MM.1S (cell line): ENCODE results near the gene C17orf113.

Experiments
- EZH2 ChIP-seq: fragments of 300-600 bp; sonication (generic); optimal IDR thresholded peaks from 2 replicates; pipeline ENCODE3; 2017; ENCODE audit warnings: low read depth, mild to moderate bottlenecking, antibody characterized with exemption, low read length, mixed read lengths
- TF ChIP-seq, protein P1 (sequence below): fragments of 300-600 bp; sonication (generic); IDR thresholded peaks from 2 replicates; pipeline ENCODE4 v1.5.1; 2016; ENCODE audit warnings: antibody characterized with exemption, low read length, mixed read lengths

DNA sequence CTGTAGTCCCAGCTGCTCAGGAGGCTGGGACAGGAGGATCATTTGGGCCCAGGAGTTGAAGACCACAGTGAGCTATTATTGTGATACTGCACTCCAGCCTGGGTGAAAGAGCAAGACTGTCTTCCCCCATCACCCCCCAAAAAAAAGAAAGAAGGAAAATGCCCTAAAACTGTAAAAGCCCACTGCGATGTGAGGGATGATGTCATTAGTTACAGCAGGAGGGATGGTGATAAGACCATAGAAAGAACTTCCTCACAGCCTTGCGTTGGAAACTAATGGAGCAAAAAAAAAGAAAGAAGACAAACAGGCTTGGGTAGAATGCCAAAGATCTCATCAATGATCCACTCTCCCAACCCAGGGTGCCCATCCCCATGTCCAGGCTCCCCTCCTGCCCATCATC, 29.1 kb upstream of the C17orf113 start:
- TF ChIP-seq, protein P1, sequence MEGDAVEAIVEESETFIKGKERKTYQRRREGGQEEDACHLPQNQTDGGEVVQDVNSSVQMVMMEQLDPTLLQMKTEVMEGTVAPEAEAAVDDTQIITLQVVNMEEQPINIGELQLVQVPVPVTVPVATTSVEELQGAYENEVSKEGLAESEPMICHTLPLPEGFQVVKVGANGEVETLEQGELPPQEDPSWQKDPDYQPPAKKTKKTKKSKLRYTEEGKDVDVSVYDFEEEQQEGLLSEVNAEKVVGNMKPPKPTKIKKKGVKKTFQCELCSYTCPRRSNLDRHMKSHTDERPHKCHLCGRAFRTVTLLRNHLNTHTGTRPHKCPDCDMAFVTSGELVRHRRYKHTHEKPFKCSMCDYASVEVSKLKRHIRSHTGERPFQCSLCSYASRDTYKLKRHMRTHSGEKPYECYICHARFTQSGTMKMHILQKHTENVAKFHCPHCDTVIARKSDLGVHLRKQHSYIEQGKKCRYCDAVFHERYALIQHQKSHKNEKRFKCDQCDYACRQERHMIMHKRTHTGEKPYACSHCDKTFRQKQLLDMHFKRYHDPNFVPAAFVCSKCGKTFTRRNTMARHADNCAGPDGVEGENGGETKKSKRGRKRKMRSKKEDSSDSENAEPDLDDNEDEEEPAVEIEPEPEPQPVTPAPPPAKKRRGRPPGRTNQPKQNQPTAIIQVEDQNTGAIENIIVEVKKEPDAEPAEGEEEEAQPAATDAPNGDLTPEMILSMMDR = no peak
- TF ChIP-seq EZH2 = no peak
